ENCODE data around the gene NDUFV1.

The NDUFV1 gene

GRCh38 chr11:67627441-67627811, 20.7 kb downstream of the NDUFV1 start:
- H3K4me3 ChIP-seq (ENCODE audit: low read depth, low read length) = no peak overlapping the region
- no peak for DNase-seq (ENCODE audit: low read depth)
- TF ChIP-seq CTCF (IDR thresholded peaks at IDR 0.05; ENCODE audit: insufficient read depth, low read depth, low read length, missing control alignments) = no peak

GRCh38 chr11:67627812-67628624, 21.3 kb downstream of the NDUFV1 start:
- DNase-seq (ENCODE audit: low read depth) = no peak

GRCh38 chr11:67628710-67629385, 22.1 kb downstream of the NDUFV1 start:
- no peak for DNase-seq (ENCODE audit: low read depth)
- H3K4me3 ChIP-seq (ENCODE audit: low read depth, low read length) = peak overlapping the region; percentile 79

More at GRCh38 chr11:67627812-67628624, 21.3 kb downstream of the NDUFV1 start:
- TF ChIP-seq CTCF (IDR thresholded peaks at IDR 0.05; ENCODE audit: insufficient read depth, low read depth, low read length, missing control alignments) = no peak
- no peak overlapping the region for H3K4me3 ChIP-seq (ENCODE audit: low read depth, low read length)

GRCh38 chr11:67629386-67630227, 22.9 kb downstream of the NDUFV1 start, which contains the start of gene NUDT8:
NUDT8 (minus strand) TSS chr11:67629937; CDS start chr11:67629911, 26 bp downstream.
- peak; percentile 95 for DNase-seq (ENCODE audit: low read depth)
- H3K4me3 ChIP-seq (ENCODE audit: low read depth, low read length) = peak within 1 kb of the TSS; percentile 85
- peak; percentile 90 for TF ChIP-seq CTCF (IDR thresholded peaks at IDR 0.05; ENCODE audit: insufficient read depth, low read depth, low read length, missing control alignments)

More at GRCh38 chr11:67628710-67629385, 22.1 kb downstream of the NDUFV1 start:
- no peak for TF ChIP-seq CTCF (IDR thresholded peaks at IDR 0.05; ENCODE audit: insufficient read depth, low read depth, low read length, missing control alignments)

- peak; percentile 99 for DNase-seq (ENCODE audit: low read depth)
- H3K4me3 ChIP-seq (ENCODE audit: low read depth, low read length) = peak overlapping the region; percentile 85
- peak; percentile 79 for TF ChIP-seq CTCF (IDR thresholded peaks at IDR 0.05; ENCODE audit: insufficient read depth, low read depth, low read length, missing control alignments)
Measured at GRCh38 chr11:67630228-67630942, 23.6 kb downstream of the NDUFV1 start.

- TF ChIP-seq CTCF (IDR thresholded peaks at IDR 0.05; ENCODE audit: insufficient read depth, low read depth, low read length, missing control alignments) = no peak
- H3K4me3 ChIP-seq (ENCODE audit: low read depth, low read length) = peak overlapping the region; percentile 85
- no peak for DNase-seq (ENCODE audit: low read depth)
Measured at GRCh38 chr11:67630943-67631331, 24.2 kb downstream of the NDUFV1 start.
